GM06990 (cell line): ENCODE data around the gene VEGFA.

ENCODE experiments used
- DNase-seq: peaks from one replicate; pipeline ENCODE4 v3.0.0-alpha.2; 2011; ENCODE audit not compliant: insufficient read length; ENCODE audit errors: extremely low read depth
- H3K27me3 ChIP-seq: replicated peaks from 2 replicates; pipeline ENCODE4 v1.6.0; 2011; ENCODE audit warnings: low read length; ENCODE audit not compliant: control insufficient read depth, insufficient read depth
- H3K36me3 ChIP-seq: 2 replicates; pipeline ENCODE4 v1.5.1; 2011; ENCODE audit warnings: low read length; ENCODE audit not compliant: control insufficient read depth, insufficient read depth
- H3K4me3 ChIP-seq: replicated peaks from 2 replicates; pipeline ENCODE4 v1.5.1; 2011; ENCODE audit warnings: low read depth, mild to moderate bottlenecking, control low read depth, low read length
- TF ChIP-seq, protein P1 (sequence below): IDR thresholded peaks from 2 replicates; pipeline ENCODE4 v1.5.1; 2011; ENCODE audit warnings: low read length, control low read depth, mild to moderate bottlenecking, inconsistent platforms; ENCODE audit not compliant: insufficient read depth, poor library complexity, severe bottlenecking

The VEGFA gene

DNA sequence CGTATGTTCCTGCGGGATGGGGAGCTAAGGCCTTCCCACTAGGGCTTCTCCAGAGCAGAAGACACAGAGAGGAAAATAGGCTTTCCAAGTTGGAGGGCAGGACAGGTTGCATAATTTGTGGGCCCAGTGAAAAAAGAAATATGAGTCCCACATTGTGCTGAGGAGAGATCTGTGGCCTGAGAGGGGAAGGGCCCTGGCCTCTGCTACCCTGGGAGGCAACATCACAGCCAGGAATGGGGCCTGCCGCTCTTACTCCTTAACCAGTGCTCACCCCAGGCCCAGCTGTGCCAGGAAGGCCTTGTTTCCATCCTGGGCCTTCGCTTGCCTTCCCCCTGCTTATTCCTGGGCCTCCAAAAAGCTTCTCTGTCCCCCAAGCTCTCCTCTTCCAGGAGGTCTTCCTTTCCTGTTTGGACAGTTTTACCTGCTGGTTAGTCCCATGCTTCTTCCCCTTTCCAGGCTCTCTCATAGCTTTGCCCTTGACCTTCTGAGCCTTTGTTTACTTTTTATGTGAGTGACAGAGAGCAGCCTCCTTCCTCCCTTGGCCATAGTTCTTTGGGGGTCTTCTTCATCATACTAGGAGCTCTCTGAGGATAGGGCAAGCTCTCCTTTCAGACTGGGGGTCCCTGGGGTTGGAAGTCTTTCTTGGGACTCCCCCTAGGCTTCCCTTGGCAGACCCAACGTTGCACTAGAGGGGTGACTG, 26.2 kb upstream of the VEGFA start:
- no peaks in the 10 kb centered on the region for H3K27me3 ChIP-seq
- DNase-seq: no peak
- H3K36me3 ChIP-seq: no peaks in the 10 kb centered on the region
- H3K4me3 ChIP-seq: no peak overlapping the region
- TF ChIP-seq, protein P1, sequence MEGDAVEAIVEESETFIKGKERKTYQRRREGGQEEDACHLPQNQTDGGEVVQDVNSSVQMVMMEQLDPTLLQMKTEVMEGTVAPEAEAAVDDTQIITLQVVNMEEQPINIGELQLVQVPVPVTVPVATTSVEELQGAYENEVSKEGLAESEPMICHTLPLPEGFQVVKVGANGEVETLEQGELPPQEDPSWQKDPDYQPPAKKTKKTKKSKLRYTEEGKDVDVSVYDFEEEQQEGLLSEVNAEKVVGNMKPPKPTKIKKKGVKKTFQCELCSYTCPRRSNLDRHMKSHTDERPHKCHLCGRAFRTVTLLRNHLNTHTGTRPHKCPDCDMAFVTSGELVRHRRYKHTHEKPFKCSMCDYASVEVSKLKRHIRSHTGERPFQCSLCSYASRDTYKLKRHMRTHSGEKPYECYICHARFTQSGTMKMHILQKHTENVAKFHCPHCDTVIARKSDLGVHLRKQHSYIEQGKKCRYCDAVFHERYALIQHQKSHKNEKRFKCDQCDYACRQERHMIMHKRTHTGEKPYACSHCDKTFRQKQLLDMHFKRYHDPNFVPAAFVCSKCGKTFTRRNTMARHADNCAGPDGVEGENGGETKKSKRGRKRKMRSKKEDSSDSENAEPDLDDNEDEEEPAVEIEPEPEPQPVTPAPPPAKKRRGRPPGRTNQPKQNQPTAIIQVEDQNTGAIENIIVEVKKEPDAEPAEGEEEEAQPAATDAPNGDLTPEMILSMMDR: no peak

DNA sequence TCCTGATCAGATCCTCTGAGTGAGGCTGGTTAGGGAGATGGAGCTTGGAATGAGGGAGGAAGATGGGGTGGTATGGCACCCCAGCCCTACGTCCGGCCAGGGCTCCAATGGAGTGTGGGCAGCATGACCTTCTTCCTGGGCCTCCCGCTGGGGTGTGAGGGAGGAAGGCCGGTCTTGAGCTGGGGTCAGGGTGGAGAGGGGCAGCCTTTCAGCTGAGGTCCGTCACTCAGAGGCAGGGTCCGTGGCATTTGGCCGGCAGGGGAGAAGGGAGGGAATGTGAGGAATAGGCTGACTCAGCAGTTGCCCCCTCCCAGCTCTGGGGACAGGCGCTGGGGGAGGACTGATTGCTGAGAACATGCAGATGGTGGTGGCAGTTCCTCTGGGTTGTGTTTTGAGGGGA, 25.5 kb upstream of the VEGFA start:
- Histone ChIP-seq H3K36me3 (no peaks in the 10 kb centered on the region), H3K4me3 (no peak overlapping the region), H3K27me3 (no peaks in the 10 kb centered on the region)
- no peak for DNase-seq
- TF ChIP-seq, protein P1: no peak

DNA sequence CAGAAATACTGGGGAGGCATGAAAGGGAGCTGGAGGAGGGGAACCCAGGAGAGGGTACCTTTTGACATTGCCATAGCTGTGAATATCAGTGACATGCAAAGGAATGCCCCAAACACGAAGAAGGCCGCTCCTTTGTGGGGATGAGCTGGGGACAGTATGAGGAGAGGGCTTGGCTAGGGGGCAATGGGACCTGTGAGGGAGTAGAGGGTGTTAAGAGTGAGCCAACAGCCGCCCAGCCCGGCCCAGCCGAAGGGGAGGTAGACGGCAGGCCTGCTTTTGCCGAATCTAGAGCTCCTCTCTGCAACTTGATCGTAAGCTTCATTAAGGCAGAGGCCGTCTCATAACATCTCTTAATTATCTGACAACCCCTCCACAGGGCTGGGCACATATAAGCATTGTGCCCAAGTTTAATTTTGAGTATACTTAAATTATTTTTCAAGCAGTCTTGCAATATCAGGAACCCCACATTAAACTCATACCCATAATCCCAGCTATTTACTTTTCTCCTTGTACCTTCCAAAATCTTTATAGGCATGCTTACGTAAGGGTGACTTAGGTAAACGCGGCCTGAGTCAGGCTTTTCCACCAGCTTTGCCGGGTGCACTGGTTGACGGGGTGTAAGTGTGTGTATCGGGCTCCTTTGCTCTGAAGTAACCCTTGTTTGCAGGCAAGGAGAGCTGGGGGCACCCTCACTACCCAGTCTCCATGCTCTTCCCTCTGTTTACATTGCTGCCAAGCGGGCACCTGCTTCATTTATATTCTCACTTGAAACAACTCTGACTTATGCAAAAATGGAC, 24.9 kb upstream of the VEGFA start:
- TF ChIP-seq, protein P1: no peak
- DNase-seq: no peak

DNA sequence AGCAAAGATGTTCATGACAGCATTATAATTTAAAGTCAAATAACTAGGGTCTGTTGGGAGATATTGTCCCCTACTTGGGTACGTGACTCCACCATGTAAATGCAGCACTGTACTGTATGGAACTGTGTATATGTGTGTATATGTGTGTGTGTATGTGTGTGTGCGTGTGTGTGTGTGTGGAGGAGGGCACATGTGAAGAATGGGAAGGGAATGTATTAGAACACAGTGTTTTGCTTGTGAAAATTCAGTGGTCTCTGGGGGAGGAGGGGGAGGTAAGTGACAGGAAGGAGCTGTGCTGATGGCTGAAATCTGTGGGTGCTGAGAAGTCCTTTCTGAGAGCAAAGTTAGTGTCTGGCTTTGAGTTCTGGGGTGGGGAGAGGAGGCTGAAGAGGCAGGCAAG, 23.9 kb upstream of the VEGFA start:
- no peak overlapping the region for H3K4me3 ChIP-seq
- no peaks in the 10 kb centered on the region for H3K27me3 ChIP-seq
- TF ChIP-seq, protein P1: no peak
- DNase-seq: no peak
- no peaks in the 10 kb centered on the region for H3K36me3 ChIP-seq

More for the DNA sequence above, 24.9 kb upstream of the VEGFA start:
- no peaks in the 10 kb centered on the region for H3K27me3 ChIP-seq
- H3K36me3 ChIP-seq: no peaks in the 10 kb centered on the region
- H3K4me3 ChIP-seq: no peak overlapping the region

DNA sequence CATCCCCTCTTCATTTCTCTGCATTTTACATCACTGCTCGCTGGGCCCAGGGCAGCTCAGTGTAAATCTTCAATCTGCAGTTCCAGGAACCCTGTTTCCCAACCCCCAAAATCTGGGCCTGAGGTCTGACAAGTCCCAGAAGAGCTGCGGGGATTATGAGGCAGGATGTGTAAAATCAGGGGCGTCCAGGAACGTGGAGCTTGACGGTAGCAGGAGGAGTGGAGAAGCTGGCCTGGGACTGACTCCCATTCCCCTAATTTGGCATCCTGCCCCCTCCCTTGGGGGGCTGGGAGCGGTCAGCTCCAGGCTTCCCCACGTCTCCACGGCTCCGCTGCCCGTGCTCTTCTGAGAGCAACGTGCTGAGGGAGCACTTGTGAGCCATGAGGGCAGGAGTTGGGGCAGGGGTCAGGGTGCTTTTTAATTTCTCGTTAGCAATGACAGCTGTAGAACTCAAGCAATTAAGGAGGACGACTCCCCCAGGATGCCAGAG, 23.4 kb upstream of the VEGFA start:
- TF ChIP-seq, protein P1: no peak
- no peaks in the 10 kb centered on the region for H3K27me3 ChIP-seq
- DNase-seq: no peak
- no peak overlapping the region for H3K4me3 ChIP-seq
- H3K36me3 ChIP-seq: no peaks in the 10 kb centered on the region
